Trophoblast cell (in vitro differentiated cells and primary cell): ENCODE data around the gene NEU1.

Experiments
- DNase-seq, 2 donors: peaks; one replicate each; pipeline ENCODE4 v3.0.0-alpha.2; 2016
- H2AFZ ChIP-seq: 2 replicates; pipeline ENCODE4 v1.6.1; 2013; ENCODE audit warnings: low read length, moderate library complexity, mild to moderate bottlenecking; ENCODE audit not compliant: insufficient read depth, poor library complexity
- H2AK5ac ChIP-seq: 2 replicates; pipeline ENCODE4 v1.6.1; 2013; ENCODE audit warnings: mild to moderate bottlenecking, low read length
- H2BK120ac ChIP-seq: 2 replicates; pipeline ENCODE4 v1.6.1; 2013; ENCODE audit warnings: low read length, mild to moderate bottlenecking, moderate library complexity; ENCODE audit not compliant: insufficient read depth, poor library complexity
- H2BK12ac ChIP-seq: 2 replicates; pipeline ENCODE4 v1.6.1; 2013; ENCODE audit warnings: mild to moderate bottlenecking, low read length, moderate library complexity
- H2BK5ac ChIP-seq: 2 replicates; pipeline ENCODE4 v1.6.1; 2013; ENCODE audit warnings: low read length, low read depth, moderate library complexity, mild to moderate bottlenecking; ENCODE audit not compliant: poor library complexity
- H3K14ac ChIP-seq: 2 replicates; pipeline ENCODE4 v1.6.1; 2013; ENCODE audit warnings: mild to moderate bottlenecking, low read length
- H3K18ac ChIP-seq: 2 replicates; pipeline ENCODE4 v1.6.1; 2013; ENCODE audit warnings: mild to moderate bottlenecking, low read length
- H3K23ac ChIP-seq: 2 replicates; pipeline ENCODE4 v1.6.1; 2013; ENCODE audit warnings: low read length
- H3K27ac ChIP-seq: 2 replicates; pipeline ENCODE4 v1.5.1; 2013; ENCODE audit warnings: low read depth, mild to moderate bottlenecking, inconsistent platforms, low read length, moderate library complexity
- H3K27me3 ChIP-seq: 2 replicates; pipeline ENCODE4 v1.6.1; 2013; ENCODE audit warnings: inconsistent platforms, mild to moderate bottlenecking, low read length, moderate library complexity; ENCODE audit not compliant: insufficient read depth
- H3K36me3 ChIP-seq, 2 experiments: 1 replicate in 1 of 2; 2 replicates in 1 of 2; pipeline ENCODE4 v1.6.1; 2013; ENCODE audit warnings: low read length in 2 of 2, mild to moderate bottlenecking in 2 of 2, moderate library complexity in 1 of 2; ENCODE audit not compliant: insufficient read depth in 2 of 2, control insufficient read depth in 1 of 2
- H3K4ac ChIP-seq: 2 replicates; pipeline ENCODE4 v1.6.1; 2013; ENCODE audit warnings: low read depth, mild to moderate bottlenecking, low read length, moderate library complexity
- H3K4me1 ChIP-seq, 2 experiments: 1 replicate in 1 of 2; 2 replicates in 1 of 2; pipeline ENCODE4 v1.6.1; 2013; ENCODE audit warnings: low read length in 2 of 2, mild to moderate bottlenecking in 2 of 2, moderate library complexity in 1 of 2; ENCODE audit not compliant: insufficient read depth in 2 of 2, control insufficient read depth in 1 of 2
- H3K4me2 ChIP-seq: 2 replicates; pipeline ENCODE4 v1.6.1; 2013; ENCODE audit warnings: inconsistent platforms, mild to moderate bottlenecking, low read length, moderate library complexity
- H3K4me3 ChIP-seq: 2 replicates; pipeline ENCODE4 v1.5.1; 2013; ENCODE audit warnings: mild to moderate bottlenecking, low read depth, low read length, inconsistent platforms
- H3K79me1 ChIP-seq: one replicate; pipeline ENCODE4 v1.6.1; 2013; ENCODE audit warnings: low read length
- H3K79me2 ChIP-seq: 2 replicates; pipeline ENCODE4 v1.6.1; 2013; ENCODE audit warnings: low read length, mild to moderate bottlenecking; ENCODE audit not compliant: control insufficient read depth, insufficient read depth, poor library complexity
- H3K9ac ChIP-seq: 2 replicates; pipeline ENCODE4 v1.6.1; 2013; ENCODE audit warnings: mild to moderate bottlenecking, low read length
- H3K9me3 ChIP-seq: 2 replicates; pipeline ENCODE4 v1.6.1; 2013; ENCODE audit warnings: low read depth, mild to moderate bottlenecking, control low read depth, inconsistent platforms, low read length; ENCODE audit not compliant: insufficient read depth
- H4K12ac ChIP-seq: 2 replicates; pipeline ENCODE4 v1.6.1; 2013; ENCODE audit warnings: low read depth, mild to moderate bottlenecking, low read length, moderate library complexity
- H4K8ac ChIP-seq: 2 replicates; pipeline ENCODE4 v1.6.1; 2013; ENCODE audit warnings: low read depth, mild to moderate bottlenecking, low read length, moderate library complexity
- H4K91ac ChIP-seq: one replicate; pipeline ENCODE4 v1.6.1; 2013; ENCODE audit warnings: low read depth, mild to moderate bottlenecking, low read length, moderate library complexity
- WGBS: extraction: QIAGEN DNeasy Blood & Tissue Kit; methylation state at CpG from one replicate; pipeline ENCODE4 v1.1.7; 2013; ENCODE audit warnings: missing lambda C conversion rate; ENCODE audit not compliant: insufficient read length, insufficient coverage; ENCODE audit errors: extremely low coverage; 5-methylcytosine and 5-hydroxymethylcytosine counted together

Gene NEU1

DNA sequence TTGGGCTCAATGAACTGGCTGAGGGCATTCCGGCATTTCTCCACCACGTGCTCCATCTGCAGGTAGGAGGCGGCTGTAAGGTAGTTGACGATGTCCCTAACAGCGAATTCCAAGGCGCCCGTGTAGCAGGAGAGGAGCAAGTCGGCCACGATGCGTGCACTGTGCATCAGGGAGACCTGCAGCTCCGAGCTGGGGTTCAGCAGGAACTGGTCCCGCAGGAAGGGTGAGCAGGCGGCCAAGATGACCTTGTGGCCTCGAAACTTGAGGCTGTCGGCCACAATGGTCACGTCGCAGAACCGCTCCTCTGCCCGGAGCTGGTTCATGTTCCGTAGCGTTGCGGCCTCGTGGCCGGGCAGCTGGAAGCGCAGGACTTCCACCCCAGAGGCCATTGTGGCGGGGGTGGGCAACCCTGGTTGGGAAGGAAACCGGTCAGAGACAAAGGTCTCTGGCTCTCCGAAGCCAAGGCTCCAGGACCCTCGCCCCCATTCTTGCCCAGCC lies 38.3 kb upstream of the NEU1 start:
- H2BK120ac ChIP-seq, result peak overlapping the region; percentile 5
- H3K79me2 ChIP-seq, result peaks cover 7% of the 10 kb centered on the region
- H4K8ac ChIP-seq, result peak overlapping the region; percentile 61
- H3K4ac ChIP-seq, result no peak overlapping the region
- H3K9me3 ChIP-seq, result peaks cover 4% of the 10 kb centered on the region
- H3K4me2 ChIP-seq, result peak overlapping the region; percentile 78
- peak overlapping the region; percentile 63 for H4K12ac ChIP-seq
- H2BK5ac ChIP-seq, result no peak overlapping the region
- peak overlapping the region; percentile 18 for H3K27ac ChIP-seq
- no peak overlapping the region for H3K9ac ChIP-seq
- no peaks in the 10 kb centered on the region for H3K27me3 ChIP-seq
- H3K36me3 ChIP-seq, result peaks cover 7 to 8% of the 10 kb centered on the region in 2 experiments
- H3K18ac ChIP-seq, result peak overlapping the region; percentile 52
- no peak overlapping the region for H2BK12ac ChIP-seq
- peak overlapping the region; percentile 77 for H4K91ac ChIP-seq
- no CpG with 5 or more reads among the region's 29 CpGs for WGBS
- peak overlapping the region; percentile 63 for H3K14ac ChIP-seq
- H3K4me3 ChIP-seq, result peak overlapping the region; percentile 76
- H3K4me1 ChIP-seq, result peaks cover 15 to 17% of the 10 kb centered on the region in 2 experiments
- H3K79me1 ChIP-seq, result peaks cover 20% of the 10 kb centered on the region
- peak; percentile 51 to 69 for DNase-seq
- no peak overlapping the region for H3K23ac ChIP-seq
- peak overlapping the region; percentile 59 for H2AFZ ChIP-seq
- peak overlapping the region; percentile 83 for H2AK5ac ChIP-seq

DNA sequence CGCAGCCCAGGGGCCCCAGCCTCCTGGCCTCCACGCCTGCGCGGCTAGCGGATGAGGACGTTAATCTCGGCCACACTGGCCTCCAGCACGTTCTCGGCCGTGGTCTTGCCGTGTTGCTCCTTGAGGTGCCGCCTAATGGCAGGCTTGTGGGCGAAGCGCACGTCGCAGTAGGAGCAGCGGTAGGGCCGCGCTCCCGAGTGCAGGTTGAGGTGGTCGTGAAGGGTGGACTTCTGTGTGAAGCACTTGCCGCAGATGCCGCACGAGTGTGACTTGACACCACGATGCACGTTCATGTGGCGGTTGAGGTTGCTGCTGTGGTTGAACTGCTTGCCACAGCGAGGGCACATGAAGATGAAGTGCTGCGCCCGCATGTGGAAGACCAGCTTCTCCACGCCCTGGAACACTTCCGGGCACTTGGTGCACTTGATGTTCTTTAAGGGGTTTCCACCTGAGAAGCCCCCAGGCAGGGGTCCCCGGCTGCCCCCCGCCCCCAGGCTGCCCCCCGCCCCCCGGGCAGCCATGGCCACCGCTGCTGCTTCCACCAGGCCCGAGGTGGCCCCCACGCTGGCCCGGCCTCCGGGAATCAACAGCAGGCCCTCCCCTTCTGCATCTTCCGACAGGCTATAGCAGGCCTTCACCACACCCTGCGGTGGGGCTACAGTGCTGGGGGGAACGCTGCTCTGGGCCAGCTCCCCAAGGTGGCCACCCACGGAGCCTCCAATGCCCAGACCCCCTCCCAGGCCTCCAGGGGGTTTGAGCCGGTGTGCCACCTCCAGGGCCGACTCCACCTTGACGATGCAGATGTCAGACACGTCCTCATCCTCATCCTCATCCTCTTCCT lies 37.5 kb upstream of the NEU1 start:
- H3K9me3 ChIP-seq, result peaks cover 4% of the 10 kb centered on the region
- H2AFZ ChIP-seq, result no peak overlapping the region
- no peak overlapping the region for H3K4me2 ChIP-seq
- no peak overlapping the region for H4K8ac ChIP-seq
- no peak overlapping the region for H3K23ac ChIP-seq
- H3K4me1 ChIP-seq, result peaks cover 15 to 17% of the 10 kb centered on the region in 2 experiments
- no peak overlapping the region for H2BK120ac ChIP-seq
- H2AK5ac ChIP-seq, result no peak overlapping the region
- WGBS, result no CpG with 5 or more reads among the region's 49 CpGs
- no peak overlapping the region for H4K12ac ChIP-seq
- DNase-seq, result no peak
- no peaks in the 10 kb centered on the region for H3K27me3 ChIP-seq
- H3K18ac ChIP-seq, result no peak overlapping the region
- H3K4me3 ChIP-seq, result no peak overlapping the region
- H4K91ac ChIP-seq, result no peak overlapping the region
- H3K9ac ChIP-seq, result no peak overlapping the region
- peaks cover 7 to 10% of the 10 kb centered on the region in 2 experiments for H3K36me3 ChIP-seq
- peaks cover 7% of the 10 kb centered on the region for H3K79me2 ChIP-seq
- H3K4ac ChIP-seq, result no peak overlapping the region
- no peak overlapping the region for H3K14ac ChIP-seq
- H2BK5ac ChIP-seq, result no peak overlapping the region
- H3K27ac ChIP-seq, result no peak overlapping the region
- no peak overlapping the region for H2BK12ac ChIP-seq
- H3K79me1 ChIP-seq, result peaks cover 20% of the 10 kb centered on the region

DNA sequence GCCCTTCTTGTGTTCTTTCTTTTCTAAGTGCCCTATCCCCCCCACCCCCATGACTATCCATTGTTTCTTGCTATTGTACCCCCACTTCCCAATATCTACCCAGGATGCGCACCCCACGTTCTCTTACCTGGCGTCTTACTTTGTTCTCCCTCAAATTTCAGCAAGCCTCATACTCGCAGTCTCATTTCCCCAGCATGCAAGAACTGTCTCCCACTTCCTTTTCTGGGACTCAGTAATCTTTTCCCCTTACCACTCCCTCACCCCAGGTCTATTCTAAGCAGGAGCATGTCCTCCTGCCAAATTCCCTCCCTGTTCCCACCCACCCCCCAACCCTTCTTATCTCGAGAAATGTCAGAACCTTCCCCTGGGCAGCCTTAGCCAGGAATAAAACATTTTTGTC lies 36.6 kb upstream of the NEU1 start:
- H3K79me1 ChIP-seq, result peaks cover 20% of the 10 kb centered on the region
- no peak overlapping the region for H2AFZ ChIP-seq
- no peak overlapping the region for H3K4me3 ChIP-seq
- H3K27me3 ChIP-seq, result no peaks in the 10 kb centered on the region
- H2BK120ac ChIP-seq, result no peak overlapping the region
- peaks cover 4% of the 10 kb centered on the region for H3K9me3 ChIP-seq
- H4K12ac ChIP-seq, result no peak overlapping the region
- H3K23ac ChIP-seq, result no peak overlapping the region
- no peak overlapping the region for H2BK12ac ChIP-seq
- H3K4me2 ChIP-seq, result no peak overlapping the region
- WGBS, result no CpG with 5 or more reads among the region's 5 CpGs
- H3K27ac ChIP-seq, result no peak overlapping the region
- no peak overlapping the region for H3K9ac ChIP-seq
- H3K4me1 ChIP-seq, result peaks cover 15 to 17% of the 10 kb centered on the region in 2 experiments
- H2AK5ac ChIP-seq, result no peak overlapping the region
- H3K14ac ChIP-seq, result no peak overlapping the region
- H3K79me2 ChIP-seq, result peaks cover 7% of the 10 kb centered on the region
- peaks cover 13 to 16% of the 10 kb centered on the region in 2 experiments for H3K36me3 ChIP-seq
- H2BK5ac ChIP-seq, result no peak overlapping the region
- H3K18ac ChIP-seq, result no peak overlapping the region
- no peak for DNase-seq
- no peak overlapping the region for H4K91ac ChIP-seq
- H3K4ac ChIP-seq, result no peak overlapping the region
- no peak overlapping the region for H4K8ac ChIP-seq

DNA sequence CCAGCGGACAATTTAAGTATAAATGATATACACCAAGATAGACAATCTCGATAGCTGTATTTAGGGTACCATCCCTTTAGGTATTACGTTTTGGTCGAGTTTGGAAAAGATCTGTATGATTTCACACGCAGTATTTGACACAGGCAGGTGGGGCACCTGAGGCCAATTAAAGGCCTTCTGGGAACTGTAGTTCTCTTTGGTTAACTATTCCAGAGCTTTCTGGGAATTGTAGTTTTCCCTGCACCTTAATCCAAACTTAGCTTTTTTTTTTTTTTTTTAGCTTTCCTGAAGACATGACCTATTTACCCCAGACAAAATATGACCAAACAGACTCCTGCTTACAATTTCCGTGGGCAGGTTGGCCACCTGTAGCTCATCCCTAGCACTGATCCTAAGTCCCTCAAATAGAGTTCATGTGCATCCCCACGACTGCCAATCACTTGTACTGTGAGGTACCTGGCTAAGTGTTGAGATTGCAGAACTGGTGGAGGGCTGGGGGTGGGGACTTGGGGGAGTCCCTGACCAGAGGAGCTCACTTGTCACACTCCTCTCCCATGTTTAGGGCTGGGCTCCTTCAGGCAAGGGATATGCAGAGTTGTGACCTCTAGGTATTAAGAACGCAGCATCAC lies 35.9 kb upstream of the NEU1 start:
- Histone ChIP-seq H2BK120ac (no peak overlapping the region), H3K4ac (no peak overlapping the region), H2AFZ (peak overlapping the region; percentile 72), H3K9me3 (peaks cover 4% of the 10 kb centered on the region), H3K9ac (peak overlapping the region; percentile 97), H2BK5ac (no peak overlapping the region), H3K4me1 (peaks cover 15 to 17% of the 10 kb centered on the region in 2 experiments), H2AK5ac (no peak overlapping the region), H3K14ac (no peak overlapping the region), H3K4me3 (peak overlapping the region; percentile 94), H3K23ac (no peak overlapping the region), H3K4me2 (peak overlapping the region; percentile 90), H3K79me1 (peaks cover 20% of the 10 kb centered on the region), H3K79me2 (peaks cover 7% of the 10 kb centered on the region), H3K36me3 (peaks cover 13 to 18% of the 10 kb centered on the region in 2 experiments), H4K91ac (no peak overlapping the region), H3K27ac (peak overlapping the region; percentile 13), H3K18ac (peak overlapping the region; percentile 42), H3K27me3 (no peaks in the 10 kb centered on the region), H4K12ac (no peak overlapping the region), H2BK12ac (no peak overlapping the region), H4K8ac (no peak overlapping the region)
- DNase-seq, result peak in 1 of 2 donors; percentile 68
- WGBS, result no CpG with 5 or more reads among the region's 8 CpGs
